Measurements from ENCODE around the gene CLMP.

DNA sequence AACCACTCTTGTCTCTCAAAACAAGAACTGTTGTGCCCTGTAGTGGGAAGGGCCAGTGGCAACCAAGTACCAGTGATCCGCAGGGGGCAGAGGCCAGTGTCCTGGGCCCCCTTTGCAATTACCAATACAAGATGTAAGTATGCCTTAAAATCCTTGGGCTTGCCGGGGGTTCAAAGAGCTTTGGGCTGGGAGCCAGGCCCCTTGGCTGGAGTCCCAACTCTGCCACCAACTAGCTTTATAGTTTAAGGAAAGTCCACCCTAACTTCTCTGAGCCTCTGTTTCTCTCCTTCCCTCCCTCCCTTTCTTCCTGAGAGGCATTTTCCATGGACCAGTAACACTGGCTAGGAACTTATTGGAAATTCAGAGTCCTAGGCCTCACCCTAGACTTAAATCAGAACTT lies 15.5 kb downstream of the CLMP start:
- TF ChIP-seq EZH2 (IDR thresholded peaks at IDR 0.05) (no peak), ZFX (IDR thresholded peaks at IDR 0.05) (no peak), POLR2A (IDR thresholded peaks at IDR 0.05; ENCODE audit: borderline replicate concordance, extremely low read depth, insufficient read depth, insufficient read length) (no peak)
- TF ChIP-seq, protein P1, sequence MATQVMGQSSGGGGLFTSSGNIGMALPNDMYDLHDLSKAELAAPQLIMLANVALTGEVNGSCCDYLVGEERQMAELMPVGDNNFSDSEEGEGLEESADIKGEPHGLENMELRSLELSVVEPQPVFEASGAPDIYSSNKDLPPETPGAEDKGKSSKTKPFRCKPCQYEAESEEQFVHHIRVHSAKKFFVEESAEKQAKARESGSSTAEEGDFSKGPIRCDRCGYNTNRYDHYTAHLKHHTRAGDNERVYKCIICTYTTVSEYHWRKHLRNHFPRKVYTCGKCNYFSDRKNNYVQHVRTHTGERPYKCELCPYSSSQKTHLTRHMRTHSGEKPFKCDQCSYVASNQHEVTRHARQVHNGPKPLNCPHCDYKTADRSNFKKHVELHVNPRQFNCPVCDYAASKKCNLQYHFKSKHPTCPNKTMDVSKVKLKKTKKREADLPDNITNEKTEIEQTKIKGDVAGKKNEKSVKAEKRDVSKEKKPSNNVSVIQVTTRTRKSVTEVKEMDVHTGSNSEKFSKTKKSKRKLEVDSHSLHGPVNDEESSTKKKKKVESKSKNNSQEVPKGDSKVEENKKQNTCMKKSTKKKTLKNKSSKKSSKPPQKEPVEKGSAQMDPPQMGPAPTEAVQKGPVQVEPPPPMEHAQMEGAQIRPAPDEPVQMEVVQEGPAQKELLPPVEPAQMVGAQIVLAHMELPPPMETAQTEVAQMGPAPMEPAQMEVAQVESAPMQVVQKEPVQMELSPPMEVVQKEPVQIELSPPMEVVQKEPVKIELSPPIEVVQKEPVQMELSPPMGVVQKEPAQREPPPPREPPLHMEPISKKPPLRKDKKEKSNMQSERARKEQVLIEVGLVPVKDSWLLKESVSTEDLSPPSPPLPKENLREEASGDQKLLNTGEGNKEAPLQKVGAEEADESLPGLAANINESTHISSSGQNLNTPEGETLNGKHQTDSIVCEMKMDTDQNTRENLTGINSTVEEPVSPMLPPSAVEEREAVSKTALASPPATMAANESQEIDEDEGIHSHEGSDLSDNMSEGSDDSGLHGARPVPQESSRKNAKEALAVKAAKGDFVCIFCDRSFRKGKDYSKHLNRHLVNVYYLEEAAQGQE (IDR thresholded peaks at IDR 0.05; ENCODE audit: low read depth): no peak
- TF ChIP-seq, protein P2, sequence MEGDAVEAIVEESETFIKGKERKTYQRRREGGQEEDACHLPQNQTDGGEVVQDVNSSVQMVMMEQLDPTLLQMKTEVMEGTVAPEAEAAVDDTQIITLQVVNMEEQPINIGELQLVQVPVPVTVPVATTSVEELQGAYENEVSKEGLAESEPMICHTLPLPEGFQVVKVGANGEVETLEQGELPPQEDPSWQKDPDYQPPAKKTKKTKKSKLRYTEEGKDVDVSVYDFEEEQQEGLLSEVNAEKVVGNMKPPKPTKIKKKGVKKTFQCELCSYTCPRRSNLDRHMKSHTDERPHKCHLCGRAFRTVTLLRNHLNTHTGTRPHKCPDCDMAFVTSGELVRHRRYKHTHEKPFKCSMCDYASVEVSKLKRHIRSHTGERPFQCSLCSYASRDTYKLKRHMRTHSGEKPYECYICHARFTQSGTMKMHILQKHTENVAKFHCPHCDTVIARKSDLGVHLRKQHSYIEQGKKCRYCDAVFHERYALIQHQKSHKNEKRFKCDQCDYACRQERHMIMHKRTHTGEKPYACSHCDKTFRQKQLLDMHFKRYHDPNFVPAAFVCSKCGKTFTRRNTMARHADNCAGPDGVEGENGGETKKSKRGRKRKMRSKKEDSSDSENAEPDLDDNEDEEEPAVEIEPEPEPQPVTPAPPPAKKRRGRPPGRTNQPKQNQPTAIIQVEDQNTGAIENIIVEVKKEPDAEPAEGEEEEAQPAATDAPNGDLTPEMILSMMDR (IDR thresholded peaks at IDR 0.05 in 2 of 3, conservative IDR thresholded peaks at IDR 0.05 in 1 of 3; ENCODE audit: borderline replicate concordance in 1 of 3, insufficient read depth in 1 of 3, low read depth in 2 of 3, low read length in 2 of 3): no peak

All from HCT116 (cell line).